Fibroblast of skin of abdomen (primary cell): ENCODE results near the gene VSIG8.

ENCODE experiments used
- DNase-seq: peaks from one replicate; pipeline ENCODE4 v3.0.0-alpha.2; 2013

Gene VSIG8

DNA sequence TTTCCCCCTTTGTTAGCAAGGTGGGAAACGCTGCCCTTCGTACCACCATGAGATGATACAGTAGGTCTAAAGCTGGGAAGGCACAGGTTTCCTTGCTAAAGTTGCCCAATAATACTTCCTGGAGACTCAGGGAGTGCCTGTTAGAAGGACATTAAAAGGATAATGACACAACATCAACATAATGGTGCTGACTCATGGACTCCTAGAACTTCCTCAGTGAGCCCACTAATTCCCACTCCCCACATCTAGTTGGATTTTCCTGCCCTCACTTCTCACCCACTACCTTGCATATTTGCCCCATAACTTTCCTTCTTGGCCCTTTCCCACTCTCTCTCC is 20.0 kb upstream of the VSIG8 start:
- DNase-seq, result peak; percentile 22

DNA sequence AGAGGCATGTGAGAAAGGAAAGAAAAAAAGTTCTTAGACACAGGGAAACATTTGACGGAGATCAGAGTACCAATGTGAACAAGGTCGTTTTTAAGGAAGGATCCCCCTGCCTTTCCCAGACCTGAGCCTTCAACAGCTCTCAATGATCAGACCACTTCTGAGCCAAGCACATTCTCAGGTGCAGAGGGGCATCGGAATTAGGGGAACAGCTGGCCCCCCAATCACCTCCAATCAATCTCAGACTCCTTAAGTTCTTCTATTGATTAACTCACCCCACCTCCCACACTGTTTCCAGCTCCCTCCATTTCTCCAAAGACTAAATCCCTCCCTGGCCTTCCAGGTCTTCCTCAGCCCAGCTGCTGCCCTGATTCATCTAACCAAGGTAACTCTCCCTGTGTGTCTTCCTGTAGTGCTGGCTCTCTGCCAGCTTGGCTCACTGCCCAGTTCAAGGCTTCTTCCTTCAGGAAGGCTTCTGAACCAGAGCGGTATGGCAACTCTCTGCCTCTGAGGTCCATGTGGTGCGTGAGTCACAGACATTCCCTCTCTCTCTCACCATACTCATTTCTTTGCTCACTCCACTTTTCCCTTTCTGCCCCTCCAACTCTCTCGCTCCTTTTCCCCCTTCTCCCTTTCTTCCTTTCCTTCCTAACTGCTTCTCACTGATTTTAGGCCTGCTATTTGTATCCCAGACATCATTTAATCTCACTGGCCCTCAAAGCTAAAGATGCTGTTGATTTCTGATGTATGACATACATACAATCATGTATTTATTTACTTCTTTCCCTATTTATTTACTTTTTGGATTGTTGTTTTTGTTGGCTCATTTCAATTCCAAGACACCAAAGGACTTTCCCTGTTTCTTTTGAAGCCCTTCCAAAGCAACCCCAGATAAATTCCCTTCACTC is 19.4 kb upstream of the VSIG8 start:
- DNase-seq, result peak; percentile 98

GRCh38 chr1:159880430-159880829 is 18.0 kb upstream of the VSIG8 start:
- no peak for DNase-seq

DNA sequence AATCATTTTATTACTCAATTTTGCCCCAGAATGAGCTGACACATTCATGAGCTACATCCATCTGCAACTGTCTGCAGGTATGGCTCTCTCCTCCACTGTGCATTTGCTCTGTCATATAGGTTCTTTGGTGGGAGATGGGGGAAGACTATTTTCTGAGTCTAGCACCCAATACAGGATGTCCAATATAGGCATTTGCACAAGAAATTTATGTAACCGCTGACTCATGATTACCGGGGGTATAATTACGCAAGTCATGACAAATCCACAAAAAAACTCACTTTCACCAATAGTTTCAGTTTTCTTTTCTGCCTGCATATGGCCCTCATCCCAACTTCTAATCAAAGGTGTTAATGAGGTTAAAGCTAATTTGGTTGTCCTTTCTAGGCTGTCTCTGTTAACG is 17.5 kb upstream of the VSIG8 start:
- DNase-seq, result peak; percentile 74

- no peak for DNase-seq
Observed at GRCh38 chr1:159879136-159879535, 16.7 kb upstream of the VSIG8 start.

GRCh38 chr1:159877695-159878444 is 15.4 kb upstream of the VSIG8 start:
- no peak for DNase-seq

- no peak for DNase-seq
Observed at GRCh38 chr1:159873530-159874143, 11.2 kb upstream of the VSIG8 start.

GRCh38 chr1:159872891-159873290 is 10.4 kb upstream of the VSIG8 start:
- no peak for DNase-seq

GRCh38 chr1:159870704-159871103 is 8.2 kb upstream of the VSIG8 start:
- no peak for DNase-seq

- DNase-seq, result no peak
Observed at GRCh38 chr1:159869607-159870006, 7.2 kb upstream of the VSIG8 start.

DNA sequence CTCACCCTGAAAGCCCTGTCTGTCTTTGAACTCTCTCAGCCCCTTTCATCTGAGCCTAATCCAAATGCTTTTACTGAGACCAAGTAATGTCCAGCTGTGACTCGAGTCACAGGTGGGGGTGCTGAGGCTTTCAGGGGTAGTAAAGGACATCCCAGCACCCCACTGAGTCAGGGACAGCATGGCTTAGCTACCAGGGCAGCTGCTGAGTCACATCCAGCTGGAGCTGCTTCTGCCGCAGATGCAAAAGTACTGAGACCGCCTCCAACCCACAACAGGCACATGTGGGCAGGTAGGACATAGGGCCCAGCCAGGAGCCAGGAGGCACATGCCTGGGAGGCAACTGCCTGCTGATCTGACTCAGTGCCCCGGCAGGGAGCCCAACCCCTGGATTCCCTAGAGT is 6.7 kb upstream of the VSIG8 start:
- peak; percentile 50 for DNase-seq

DNA sequence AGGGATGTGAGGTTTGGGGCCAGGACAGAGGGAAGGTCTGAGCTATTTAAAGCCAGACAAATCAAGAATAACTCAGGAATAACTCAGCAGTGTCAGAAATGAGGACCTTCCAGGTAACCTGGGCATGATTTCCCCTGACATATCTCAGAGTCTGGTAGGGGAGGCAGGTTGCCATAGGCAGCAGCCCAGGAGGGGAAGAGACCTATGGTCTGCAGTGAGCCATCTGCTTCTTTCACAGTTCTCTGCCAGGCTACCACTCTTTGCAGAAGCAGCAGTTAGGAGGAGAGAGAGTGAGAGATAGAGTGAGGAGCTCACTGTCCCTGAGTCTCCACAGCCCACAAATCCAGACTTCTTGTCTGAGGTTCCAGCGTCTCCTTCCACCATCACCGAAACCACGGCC is 6.3 kb upstream of the VSIG8 start:
- no peak for DNase-seq

- no peak for DNase-seq
Observed at GRCh38 chr1:159867664-159868026, 5.2 kb upstream of the VSIG8 start.

DNA sequence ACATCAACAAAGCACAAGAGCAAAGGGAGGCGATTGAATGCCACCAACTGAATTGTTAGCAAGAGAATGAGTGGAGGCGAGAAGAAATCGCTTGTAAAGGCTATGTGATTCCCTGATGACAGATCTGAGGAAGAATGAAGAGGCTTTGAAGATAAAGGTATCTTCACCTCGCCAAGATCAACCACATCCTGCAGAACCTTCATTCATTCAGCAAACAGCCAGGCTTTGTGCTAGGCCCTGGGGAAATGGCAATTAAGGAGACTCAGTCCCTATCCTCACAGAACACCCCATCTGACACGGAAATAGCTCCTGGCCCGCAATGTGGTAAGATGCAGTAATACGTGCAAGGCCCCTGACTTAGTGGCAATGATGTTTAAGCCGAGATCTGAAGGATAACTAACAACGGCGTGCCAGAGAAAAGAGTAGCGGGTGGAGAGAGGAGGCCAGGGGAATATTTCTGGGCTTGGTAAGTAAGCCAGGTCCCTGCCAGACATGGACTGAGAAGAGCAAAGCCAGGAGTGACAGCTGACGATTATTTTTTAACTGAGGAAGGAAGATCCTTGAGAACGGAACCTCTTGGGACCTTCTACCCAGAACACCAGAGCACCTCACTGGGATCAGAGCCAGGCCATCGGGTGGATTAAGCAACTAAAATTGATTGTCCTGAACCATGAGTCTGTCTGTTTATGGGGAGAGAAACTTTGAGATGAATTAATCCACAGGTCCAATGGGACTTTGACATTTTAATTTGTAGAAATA is 4.6 kb upstream of the VSIG8 start:
- DNase-seq, result no peak

- DNase-seq, result no peak
Observed at GRCh38 chr1:159866066-159866465, 3.6 kb upstream of the VSIG8 start.

- no peak for DNase-seq
Observed at GRCh38 chr1:159864262-159864661, 1.8 kb upstream of the VSIG8 start.

DNA sequence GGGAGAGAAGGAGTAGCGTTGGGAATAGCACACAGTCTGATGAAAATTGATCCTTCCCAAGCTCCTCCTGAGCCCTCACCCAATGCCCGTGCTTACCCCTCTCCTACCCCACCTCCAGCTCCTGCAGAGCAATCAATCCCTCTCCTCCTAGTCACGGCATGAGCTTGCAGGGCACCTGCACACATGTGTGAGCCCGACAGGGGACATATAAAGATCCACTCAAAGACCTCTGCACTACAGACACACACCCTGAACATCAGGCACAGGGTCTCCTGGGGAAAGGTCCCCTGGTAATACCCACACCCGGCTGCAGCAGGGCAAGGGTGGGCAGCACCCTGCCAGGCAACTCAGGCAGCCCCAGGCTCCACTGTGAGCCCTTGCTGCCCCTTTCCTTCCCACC is 426 bp downstream of the VSIG8 start:
- DNase-seq, result no peak

DNA sequence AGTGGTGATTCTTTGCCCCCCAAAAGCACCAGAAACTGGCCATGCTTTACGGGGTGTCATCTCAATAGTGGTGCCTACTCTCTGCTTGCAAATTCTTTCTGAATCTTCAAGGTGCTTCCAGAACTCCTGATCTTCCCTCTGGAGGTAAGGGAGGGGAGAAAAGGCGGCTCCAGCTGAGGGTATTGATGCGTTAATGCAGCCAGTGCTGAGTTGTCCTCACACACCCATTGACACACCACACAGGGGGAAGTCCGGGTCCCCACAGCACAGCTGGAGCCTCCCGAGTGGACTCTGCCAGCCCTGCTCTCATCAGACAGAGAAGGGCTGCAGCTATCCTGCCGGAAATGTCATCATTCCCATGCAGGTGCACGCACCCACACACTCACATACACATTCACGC is 1.2 kb downstream of the VSIG8 start:
- no peak for DNase-seq

DNA sequence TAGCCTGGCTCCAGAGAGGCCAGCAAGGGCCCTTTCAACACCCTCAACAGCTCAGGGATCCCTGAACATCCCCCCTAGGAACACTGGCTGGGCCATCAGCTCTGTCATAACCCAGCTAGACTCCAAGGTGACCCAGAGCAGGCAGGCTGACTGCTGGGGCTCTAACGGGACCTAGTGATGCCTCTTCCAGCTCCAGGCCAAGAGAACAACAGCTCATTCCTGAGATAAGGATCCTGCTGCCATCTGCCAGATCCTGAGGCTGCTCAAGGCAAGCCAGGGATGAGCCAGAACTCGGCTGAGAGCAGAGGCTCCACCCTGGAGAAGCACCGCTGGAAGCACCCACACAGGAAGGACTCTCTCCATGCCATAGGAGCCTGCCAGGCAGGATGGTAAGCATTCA is 2.0 kb downstream of the VSIG8 start:
- DNase-seq, result no peak

GRCh38 chr1:159859767-159860322 is 2.6 kb downstream of the VSIG8 start:
- DNase-seq, result no peak

DNA sequence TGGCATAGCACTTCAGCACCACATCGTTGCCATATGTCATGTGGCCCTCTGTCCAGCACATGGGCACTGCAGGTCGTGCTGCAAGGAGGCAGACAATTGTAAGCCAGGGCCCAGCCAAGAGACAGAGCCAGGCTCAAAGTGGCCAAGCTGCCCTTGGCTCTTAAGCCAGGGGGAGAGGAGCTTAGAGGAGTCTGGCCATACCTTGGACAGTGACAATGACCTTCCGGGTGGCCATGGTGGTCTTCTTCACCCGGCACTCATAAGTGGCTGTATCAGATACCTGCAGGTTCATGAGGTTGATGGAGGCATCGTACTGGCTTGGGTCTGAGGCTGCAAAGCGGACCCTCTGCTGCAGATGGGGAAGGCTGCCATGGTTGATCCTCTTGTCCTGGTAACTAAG is 4.6 kb downstream of the VSIG8 start:
- no peak for DNase-seq

DNA sequence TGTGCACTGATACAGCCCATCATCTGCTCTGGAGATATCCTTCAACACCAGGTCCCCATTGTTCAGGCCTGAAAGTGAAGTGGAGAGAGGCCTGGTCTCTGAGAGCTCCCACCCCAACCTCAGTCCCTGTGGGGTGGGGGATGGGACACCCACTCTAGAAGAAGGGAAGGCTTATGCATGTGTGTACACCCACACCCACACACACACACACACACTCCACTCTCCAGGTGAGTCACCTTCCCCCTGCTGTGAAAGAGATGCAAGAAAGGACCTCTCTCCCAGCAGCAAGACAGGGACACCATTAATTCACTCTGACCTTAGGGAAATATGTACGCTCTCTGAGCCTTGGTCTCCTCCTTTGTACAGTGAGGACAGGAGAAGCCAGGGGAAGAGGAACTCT is 5.9 kb downstream of the VSIG8 start:
- DNase-seq, result no peak

DNA sequence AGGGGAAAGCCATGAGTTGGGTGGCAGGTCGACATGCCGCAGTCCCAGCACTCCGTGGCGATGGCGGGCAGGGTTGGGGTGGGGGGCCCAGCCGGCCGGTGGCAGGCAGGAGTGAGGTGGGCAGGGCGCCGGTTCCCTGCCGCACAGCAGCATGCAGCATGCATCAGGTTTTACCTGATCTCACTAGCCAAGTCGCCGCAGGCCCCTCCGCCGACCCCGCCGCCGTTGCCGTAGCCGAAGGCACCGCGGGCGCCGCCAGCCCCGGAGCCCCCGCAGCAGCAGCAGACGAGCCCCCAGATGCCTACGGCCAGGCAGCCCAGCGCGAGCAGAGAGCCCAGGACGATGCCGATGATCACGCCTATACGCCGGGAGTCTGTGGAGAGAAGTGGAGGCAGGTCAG is 6.7 kb downstream of the VSIG8 start:
- DNase-seq, result no peak
